HG03354 (cell line): Measurements from ENCODE around the gene TPBGL.
A peak's percentile ranks its signal among the peaks of the same experiment; 100 is the strongest.

Experiments
- ATAC-seq: cut with Tn5 transposase; IDR thresholded peaks from one replicate; pipeline ENCODE4 v1.9.1; 2021; ENCODE audit warnings: mild to moderate bottlenecking; ENCODE audit not compliant: unreplicated experiment, poor library complexity, severe bottlenecking

Gene TPBGL

DNA sequence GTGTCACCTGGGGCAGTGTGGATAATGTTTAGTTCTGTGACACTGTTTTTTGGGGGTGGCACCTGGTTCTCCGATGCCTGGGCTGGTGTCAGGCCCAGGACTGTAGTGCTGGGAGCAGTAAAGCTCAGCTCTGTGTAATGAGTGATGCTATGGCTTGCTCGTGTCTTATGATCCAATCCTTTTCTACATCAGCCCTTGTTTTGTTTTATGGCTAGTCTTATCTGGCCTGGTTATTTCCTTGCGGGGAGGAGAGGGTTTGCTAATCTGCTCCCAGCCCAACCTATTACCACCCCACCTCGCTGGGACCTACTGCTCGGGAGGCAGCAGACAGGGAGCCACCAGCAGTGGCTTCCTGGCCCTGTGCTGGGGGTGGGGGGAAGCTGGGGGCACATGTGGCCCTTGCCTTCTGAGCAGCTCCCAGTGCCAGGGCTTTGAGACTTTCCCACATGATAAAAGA lies 35.0 kb upstream of the TPBGL start:
- ATAC-seq: no peak

DNA sequence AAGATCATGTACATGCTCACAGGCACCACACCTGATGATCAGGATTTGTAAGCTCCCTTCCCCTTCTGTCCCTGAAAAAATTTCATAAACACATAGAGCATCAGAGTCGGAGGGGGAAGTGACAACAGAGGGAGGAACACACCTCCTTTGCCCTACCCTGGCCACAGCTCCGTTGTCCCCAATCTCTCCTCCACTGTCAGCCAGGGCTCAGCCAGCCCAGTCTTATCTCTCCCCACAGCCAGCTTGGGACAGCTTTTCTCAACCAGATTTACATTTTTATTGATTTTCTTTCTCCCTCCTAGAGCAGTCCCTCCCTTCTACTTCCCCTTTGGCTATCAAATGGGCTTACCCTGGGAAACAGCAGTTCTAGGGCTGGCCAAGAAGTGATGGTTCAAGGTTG lies 32.1 kb upstream of the TPBGL start:
- no peak for ATAC-seq

DNA sequence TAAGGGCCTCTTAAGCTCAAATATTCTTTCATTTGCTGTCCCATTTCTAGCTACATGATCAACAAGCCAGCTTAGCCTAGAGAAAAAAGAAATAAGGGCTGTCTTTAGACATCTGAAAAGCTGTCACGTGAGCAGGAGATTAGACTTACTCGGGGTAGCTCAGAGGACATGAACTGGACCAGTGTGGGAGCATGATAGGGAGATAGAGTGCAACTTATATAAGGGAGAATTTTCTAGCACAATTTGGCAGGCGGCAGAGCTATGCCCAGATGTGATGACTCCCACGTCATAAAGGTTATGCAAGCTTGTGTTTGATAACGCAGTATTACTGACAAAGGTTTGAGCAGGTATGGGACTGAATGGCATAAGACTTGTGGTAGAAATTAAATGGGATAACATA lies 28.2 kb upstream of the TPBGL start:
- no peak for ATAC-seq

DNA sequence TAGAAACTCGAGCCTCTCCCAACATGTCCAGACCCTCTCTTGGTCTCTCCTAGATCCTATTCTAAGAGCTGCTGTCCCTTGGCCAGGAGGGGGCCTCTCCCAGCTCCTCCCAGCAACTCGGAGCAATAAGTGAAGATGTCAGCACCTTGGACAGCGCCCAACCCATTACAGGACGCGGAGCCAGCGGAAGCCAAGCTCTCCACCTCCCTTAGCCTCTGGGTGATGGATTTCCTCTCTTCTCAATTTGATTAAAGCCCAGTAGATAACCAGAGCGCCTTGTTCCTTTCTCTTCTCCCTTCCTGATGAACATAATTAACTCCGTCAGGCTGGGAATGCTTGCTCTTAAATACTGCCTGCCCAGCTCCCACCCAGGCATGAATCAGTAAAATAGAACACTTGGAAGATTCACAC lies 26.2 kb upstream of the TPBGL start:
- no peak for ATAC-seq

DNA sequence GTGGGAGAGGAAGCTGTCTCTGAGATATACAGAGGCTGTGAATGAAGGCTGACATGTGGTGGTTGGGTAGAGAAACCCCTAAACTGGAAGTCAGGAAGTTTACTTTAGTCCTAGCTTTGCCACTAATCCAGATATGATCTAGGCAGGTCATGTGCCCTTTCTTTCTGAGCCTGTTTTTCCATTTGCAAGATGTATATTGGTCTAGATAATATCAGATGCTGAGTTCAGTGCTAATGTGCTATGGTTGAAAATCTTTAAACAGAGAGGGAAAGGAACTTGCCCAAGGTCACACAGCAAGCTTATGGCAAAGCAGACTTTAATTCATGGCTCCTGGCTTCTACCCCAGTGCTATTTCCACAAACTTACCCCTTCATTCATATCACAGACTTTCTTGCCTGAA lies 25.7 kb upstream of the TPBGL start:
- ATAC-seq: no peak

DNA sequence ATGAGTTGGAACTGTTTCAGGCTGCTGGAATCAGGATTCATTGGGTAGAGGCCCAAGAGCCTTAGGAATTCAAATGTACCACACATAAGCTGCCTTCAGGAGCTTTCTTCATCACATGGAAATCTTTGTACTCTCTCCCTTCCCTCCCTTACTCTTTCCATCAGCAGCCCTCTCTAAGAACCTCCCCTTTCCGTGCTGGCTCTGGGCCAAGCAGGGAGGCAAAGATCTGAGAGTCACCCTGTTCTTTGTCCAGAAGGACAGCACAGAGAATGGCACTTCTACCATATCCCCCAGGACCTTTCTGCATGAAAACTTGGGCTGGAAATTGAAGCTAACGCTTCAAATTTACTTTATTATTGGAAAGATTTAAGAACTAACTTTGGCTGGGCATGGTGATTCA lies 20.7 kb upstream of the TPBGL start:
- no peak for ATAC-seq

DNA sequence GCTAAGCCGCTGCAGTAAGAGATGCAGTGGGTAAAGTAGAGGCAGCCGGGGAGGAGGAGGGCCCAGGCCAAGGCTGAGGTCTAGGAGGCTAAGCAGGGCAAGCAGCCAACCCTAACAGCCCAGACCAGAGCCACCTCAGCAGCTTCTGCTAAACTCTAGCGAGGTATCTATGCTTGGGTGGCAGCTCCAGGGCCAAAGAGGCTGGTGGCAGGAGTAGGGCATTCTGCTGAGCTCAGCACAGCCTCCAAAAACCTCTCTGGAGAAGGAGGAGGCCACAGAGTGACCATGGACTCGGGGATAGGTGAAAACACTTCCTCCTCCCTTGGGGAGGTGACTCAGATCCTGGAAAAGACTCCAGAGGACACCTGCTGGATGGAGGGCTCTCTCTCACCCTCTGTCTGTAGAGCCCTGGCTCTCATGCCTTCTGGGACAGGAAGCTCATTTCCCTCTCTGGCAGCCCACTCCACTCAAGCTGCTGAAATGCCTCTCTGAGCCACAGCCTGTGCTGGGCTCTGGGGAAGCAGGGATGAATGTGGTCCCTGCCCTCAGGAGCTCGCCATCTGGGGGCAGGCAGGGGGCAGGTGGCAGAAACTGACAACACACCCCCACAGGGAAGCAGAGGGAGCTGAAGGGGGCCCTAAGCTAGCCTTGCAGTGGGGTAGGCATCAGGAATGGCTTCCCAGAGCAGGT lies 16.5 kb upstream of the TPBGL start:
- ATAC-seq: no peak

DNA sequence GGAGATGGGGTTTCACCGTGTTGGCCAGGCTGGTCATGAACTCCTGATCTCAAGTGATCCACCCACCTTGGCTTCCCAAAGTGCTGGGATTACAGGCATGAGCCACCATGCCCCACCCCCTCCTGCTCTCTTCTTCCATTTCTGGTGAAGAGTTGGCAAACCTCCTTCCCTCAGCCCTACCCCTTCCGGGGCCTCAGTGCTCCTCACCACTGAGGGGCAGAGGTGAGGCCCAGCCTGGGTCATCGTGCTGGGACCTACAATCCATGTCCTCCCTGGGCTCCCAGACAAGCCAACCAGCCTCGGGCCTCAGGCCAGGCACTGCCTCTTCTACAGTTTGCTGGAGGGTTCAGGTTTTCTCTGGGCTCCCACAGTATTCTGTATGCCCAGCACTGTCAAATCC lies 14.8 kb upstream of the TPBGL start:
- no peak for ATAC-seq

DNA sequence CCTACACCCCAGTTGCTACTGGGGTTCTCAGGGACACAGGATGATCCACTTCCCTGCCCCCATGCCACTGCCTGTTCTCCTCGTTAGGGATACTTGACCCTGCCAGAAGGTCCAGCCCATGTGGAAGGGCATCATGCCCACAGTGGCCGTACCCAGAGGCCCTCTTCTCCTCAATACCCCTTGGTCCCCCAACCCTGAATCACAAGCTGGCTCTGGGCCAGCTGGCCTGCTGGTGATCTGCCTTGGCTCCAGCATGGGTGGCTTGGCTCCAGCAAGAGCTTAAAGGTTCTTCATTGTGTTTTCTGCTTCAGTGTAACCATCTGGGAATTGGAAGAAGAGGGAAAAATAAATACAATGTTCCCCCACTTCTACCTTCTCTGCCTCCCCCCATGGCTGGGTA lies 11.1 kb upstream of the TPBGL start:
- ATAC-seq: no peak

DNA sequence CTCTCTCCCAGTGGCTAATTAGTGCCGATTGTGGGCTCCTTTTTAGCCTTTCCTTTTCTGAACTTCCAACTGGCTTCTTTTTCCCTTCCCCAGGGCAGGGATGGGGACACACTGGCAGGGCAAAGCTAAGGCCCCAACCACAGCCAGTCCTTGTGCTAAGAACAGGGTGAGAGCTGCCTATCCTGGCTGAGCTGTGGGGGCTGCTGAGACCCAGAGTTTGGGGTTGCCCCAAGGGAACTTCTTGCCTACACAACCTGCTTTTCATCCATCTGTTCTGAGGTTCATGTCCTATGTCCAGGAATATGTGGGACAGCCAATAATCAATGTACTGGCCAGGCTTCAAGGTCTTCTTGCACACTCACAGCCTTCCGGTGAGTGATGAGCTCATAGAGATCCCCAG lies 10.0 kb upstream of the TPBGL start:
- no peak for ATAC-seq

DNA sequence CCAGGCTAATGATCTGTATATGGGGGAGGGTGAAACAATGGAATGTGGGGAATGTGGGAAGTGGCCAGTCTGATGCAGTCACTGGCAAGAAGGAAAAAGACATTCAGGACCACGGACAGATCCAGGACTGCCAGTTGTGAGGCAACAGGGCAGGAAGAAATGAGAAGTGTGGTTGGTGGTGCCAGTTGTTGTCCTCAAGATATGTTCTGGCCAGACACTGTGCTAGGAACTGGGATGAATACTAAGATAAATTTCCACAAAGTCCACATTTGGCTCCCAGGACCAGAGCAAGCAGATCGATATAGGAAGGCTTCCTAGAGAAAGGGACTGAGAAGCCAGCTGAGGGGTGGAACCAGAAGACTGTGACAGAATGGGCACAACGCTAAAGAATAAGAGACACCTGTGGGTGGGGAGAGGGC lies 6.8 kb upstream of the TPBGL start:
- ATAC-seq: no peak

DNA sequence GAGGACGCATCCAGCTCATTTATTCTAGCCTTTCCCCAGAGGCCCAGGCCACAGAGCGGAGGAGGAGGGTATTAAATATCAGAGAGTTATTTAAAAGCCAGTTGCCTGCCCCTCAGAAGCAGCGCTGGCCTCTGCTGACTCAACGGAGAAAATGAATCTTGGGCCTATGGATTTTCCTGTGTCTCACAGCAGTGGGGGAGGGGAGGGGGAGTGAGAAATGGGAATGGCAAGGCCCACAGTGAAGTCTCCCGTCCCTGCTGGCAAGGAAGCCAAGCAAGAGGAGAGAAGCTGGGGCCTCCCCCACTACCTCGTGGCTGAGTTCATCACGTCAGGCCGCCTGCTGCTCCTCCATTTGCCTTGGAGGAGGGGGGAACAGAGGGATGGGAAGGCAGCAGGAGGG lies 4.5 kb upstream of the TPBGL start:
- no peak for ATAC-seq

DNA sequence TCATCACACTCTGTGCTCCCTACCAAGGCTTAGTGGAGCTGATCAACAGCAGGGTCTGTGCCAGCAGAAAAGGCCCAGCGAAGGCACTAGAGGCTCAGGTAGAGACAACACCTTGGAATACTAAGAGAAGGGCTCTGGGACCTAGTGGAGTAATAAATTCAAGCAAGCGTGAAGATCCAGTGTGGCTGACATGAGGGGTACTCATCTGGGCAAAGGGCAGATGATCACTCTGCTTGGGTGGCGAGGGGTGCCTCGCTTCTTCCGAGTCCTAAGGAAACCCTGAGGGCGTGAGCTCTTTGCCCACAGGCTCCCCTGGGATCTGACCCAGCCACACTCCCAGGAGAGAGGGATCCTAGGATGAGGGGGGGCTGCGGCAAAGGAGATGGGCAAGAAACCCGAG lies 3.5 kb upstream of the TPBGL start:
- no peak for ATAC-seq

DNA sequence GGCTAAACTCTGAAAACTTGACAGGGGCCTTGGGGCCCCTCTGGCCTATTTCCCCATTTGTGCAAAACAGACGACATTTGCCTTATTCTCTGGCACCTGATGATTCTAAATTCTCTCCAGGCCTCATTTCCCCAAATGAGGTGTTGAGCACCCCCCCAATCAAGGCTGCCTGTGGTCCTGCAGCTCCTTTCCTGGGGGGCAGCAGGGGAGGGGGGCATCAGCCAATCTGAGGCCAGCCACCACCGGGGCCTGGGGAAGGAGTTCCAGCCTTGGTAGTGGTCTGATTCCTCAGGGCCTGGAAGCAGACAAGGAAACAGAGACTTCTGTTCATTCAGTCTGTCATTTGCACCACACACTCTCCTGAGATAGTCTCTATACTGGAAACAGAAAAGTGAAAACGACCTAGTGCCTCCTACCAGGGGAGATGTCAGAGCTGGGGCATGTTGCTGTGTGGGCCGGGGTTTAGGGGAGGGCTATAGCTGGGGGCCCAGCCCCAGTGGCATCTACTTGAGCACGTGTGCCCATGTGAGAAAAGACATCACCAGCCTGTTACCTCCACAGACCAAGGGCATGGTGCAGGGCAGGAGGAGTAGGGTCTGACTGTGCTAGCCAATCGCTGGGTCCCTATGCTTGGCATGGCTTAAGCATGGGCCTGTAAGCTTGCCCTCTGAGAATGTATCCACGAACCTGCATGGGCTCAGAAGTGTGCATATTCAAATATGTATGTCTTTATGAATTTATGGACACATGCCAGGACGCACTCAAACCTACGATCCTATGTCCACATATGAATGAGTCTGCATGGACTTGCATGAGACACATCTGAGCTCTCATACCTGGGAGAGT lies 1.8 kb upstream of the TPBGL start:
- no peak for ATAC-seq

DNA sequence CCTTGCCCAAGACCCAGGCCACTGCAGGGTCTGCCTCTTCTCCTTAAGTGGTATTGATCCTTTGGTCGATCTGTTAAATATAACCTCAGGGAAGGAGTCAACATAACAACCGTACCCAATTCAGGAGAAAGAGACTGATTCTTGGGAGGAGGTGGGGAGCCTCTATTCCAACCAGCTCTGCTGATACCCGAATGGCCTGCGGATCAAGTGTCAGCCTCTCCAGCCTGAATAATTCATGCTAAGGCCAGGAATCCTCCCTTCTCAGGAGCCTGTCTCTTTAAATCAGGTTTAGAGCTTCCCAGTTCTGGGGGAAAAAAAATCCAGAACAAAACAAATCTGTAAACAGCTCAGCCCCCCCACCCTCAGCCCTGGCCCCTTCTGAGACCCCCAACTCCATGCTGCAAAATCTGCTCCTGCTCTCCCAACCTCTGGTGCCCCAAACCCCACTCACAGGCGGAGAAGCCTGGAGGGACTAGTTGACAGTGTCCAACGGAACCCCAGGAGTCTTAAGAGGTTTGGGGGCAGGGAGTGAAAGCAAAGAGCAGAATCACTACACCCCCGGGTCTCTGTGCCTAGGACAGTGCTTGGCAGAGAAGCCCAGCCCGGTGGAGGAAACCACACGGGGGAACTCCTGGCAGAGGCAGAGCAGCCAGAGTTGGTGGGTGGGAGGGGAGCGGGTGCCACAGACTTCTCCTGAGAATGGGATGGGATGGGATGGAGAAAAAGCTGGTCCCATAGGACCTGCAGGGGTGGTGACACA lies 863 bp upstream of the TPBGL start:
- ATAC-seq: no peak

DNA sequence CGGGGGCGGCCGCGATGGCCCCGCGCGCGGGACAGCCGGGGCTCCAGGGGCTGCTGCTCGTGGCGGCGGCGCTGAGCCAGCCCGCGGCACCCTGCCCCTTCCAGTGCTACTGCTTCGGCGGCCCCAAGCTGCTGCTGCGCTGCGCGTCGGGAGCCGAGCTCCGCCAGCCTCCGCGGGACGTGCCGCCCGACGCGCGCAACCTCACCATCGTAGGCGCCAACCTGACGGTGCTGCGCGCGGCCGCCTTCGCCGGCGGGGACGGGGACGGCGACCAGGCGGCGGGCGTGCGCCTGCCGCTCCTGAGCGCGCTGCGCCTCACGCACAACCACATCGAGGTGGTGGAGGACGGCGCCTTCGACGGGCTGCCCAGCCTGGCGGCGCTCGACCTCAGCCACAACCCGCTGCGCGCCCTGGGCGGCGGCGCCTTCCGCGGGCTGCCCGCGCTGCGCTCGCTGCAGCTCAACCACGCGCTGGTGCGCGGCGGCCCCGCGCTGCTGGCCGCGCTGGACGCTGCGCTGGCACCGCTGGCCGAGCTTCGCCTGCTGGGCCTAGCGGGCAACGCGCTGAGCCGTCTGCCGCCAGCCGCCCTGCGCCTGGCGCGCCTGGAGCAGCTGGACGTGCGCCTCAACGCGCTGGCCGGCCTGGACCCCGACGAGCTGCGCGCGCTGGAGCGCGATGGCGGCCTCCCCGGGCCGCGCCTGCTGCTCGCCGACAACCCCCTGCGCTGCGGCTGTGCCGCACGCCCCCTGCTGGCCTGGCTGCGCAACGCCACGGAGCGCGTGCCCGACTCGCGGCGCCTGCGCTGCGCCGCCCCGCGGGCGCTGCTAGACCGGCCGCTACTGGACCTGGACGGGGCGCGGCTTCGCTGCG lies 697 bp downstream of the TPBGL start:
- peak; percentile 89 for ATAC-seq

DNA sequence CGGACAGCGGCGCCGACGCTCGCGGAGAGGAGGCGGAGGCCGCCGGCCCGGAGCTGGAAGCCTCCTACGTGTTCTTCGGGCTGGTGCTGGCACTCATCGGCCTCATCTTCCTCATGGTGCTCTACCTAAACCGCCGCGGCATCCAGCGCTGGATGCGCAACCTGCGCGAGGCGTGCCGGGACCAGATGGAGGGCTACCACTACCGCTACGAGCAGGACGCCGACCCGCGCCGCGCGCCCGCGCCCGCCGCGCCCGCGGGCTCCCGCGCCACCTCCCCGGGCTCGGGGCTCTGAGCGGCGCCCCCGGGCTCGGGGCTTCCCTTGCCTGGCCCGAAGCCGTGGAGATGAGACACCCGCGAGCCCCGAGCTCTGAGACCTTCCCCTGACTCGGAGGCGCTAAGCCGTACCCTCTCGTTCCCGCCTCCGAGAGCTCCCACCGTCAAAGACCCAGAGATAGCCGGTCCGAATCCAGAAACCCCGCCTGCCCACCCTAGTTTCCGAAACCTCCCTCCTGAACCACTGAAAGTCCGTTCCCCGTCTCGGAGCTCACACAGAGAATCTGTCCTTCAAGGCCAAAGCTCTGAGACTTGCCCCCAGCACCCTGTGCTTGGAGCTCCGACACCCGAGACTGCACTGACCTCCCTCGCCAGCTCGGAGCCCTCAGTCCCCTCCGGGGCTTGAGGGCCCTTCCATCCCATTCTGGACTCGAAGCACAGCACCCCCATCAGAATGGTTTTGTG lies 1.5 kb downstream of the TPBGL start:
- peak; percentile 22 for ATAC-seq

DNA sequence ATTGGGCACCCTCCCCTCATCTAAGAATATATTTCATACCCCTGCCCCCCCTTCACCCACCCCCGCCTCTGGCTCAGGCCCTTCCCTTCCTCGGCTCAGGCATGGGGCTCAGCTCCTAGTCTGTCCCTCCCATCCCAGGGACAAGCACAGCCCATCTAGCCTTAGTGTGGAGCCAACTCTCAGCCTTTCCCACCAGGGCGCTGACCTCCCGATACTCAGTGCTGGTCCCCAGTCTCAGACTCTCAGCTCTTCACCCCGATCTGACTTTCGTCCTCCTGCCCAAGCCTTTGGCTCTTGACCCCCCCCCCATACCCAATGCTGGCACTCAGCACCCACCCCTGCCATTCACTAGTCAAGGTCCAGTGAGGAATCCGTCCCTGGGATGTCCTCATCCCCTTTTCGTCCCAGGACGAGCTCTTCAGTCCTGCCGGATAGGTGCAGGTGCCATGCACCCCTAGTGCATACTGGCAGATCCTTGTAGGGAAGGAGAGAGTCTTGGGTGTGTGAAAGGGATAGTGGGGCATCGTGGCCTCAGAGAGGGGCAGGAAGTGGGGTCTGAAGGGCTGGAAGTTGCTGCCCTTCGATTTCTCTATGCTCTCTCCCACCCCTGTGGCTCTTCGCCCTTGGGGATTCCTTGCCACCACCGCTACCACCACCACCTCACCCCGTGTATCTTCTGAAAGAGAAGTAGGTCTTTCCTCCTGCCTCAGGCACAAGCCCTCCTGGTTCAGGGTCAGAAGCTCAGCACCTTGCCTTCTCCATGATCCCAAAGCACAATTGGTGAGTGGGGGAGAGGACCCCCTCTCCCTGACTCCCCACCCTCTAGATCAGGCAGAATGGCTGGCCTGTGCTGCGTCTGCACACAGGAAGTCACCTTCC lies 2.4 kb downstream of the TPBGL start:
- no peak for ATAC-seq
